ENCODE measurements around the gene LRP1B.

Gene LRP1B

DNA sequence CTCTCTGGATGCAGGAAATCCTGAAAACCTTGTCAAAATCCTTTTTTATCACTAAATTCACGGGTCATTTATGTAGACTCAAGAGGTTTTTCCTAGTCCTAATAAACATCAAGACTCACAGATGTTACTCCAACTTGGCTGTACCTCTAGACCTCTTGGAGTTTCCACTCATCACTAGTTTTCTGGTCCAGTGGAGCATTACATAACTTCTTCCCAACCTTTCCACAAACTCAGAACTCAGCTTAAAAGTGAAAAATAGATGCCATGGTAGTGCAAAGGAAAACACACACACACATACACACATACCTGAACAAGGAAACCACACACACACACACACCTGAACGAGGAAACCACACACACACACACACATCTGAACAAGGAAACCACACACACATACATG is 807.2 kb downstream of the LRP1B start:
- Mint-ChIP-seq H3K4me3 (no peak overlapping the region), H3K9me3 (no peaks in the 10 kb centered on the region), H3K27me3 (ENCODE audit: low read depth) (no peaks in the 10 kb centered on the region), H3K4me1 (no peaks in the 10 kb centered on the region), H3K27ac (peak overlapping the region in 2 of 3 experiments; percentile 1 to 55), H3K36me3 (ENCODE audit: low read depth) (no peaks in the 10 kb centered on the region)
- TF ChIP-seq, protein P1, sequence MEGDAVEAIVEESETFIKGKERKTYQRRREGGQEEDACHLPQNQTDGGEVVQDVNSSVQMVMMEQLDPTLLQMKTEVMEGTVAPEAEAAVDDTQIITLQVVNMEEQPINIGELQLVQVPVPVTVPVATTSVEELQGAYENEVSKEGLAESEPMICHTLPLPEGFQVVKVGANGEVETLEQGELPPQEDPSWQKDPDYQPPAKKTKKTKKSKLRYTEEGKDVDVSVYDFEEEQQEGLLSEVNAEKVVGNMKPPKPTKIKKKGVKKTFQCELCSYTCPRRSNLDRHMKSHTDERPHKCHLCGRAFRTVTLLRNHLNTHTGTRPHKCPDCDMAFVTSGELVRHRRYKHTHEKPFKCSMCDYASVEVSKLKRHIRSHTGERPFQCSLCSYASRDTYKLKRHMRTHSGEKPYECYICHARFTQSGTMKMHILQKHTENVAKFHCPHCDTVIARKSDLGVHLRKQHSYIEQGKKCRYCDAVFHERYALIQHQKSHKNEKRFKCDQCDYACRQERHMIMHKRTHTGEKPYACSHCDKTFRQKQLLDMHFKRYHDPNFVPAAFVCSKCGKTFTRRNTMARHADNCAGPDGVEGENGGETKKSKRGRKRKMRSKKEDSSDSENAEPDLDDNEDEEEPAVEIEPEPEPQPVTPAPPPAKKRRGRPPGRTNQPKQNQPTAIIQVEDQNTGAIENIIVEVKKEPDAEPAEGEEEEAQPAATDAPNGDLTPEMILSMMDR (IDR thresholded peaks at IDR 0.05; ENCODE audit: unreplicated experiment in 3 of 3), result no peak

DNA sequence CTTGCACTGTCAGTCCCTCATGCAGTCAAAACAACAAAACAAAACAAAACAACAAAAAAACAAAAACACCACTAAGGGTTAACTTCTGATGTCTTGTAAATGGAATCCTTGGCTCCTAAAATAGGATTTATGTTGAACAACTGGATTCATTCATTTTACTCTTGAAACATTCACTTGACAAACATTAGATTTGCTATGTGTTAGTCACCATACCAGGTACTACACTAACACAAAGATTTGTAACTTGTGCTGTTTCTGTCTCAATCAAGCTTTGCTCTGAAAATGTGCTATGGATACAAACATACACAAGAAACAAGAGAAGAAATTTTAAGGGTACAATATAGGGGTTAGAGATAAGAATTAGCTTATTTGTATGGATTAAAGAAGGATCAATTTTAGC is 812.8 kb downstream of the LRP1B start:
- Mint-ChIP-seq H3K4me1 (no peaks in the 10 kb centered on the region), H3K27me3 (ENCODE audit: low read depth) (no peaks in the 10 kb centered on the region), H3K27ac (no peak overlapping the region), H3K4me3 (no peak overlapping the region), H3K36me3 (ENCODE audit: low read depth) (no peaks in the 10 kb centered on the region), H3K9me3 (no peaks in the 10 kb centered on the region)
- TF ChIP-seq, protein P1 (IDR thresholded peaks at IDR 0.05; ENCODE audit: unreplicated experiment in 3 of 3), result no peak

DNA sequence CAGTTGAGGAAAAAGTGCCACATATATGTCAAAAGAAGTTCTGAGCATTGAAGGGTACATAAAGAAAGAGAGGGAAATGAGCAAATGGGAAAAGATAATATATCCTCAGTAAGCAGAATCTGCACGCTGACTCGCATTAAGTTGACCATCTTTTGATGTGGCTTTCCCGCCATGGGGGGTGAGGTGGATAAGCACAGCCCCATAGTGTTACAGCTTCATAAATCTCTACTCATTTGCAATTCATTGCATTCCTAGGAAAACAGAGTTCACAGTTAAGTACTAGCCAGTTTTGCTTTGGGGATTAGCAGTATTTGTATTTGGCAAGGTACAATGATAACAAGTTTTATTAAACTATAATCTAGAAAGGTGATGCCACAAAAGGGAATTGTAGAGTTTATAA is 814.2 kb downstream of the LRP1B start:
- Mint-ChIP-seq H3K9me3 (no peaks in the 10 kb centered on the region), H3K4me3 (no peak overlapping the region), H3K27ac (no peak overlapping the region), H3K36me3 (ENCODE audit: low read depth) (no peaks in the 10 kb centered on the region), H3K27me3 (ENCODE audit: low read depth) (no peaks in the 10 kb centered on the region), H3K4me1 (no peaks in the 10 kb centered on the region)
- TF ChIP-seq, protein P1 (IDR thresholded peaks at IDR 0.05; ENCODE audit: unreplicated experiment in 3 of 3), result no peak

DNA sequence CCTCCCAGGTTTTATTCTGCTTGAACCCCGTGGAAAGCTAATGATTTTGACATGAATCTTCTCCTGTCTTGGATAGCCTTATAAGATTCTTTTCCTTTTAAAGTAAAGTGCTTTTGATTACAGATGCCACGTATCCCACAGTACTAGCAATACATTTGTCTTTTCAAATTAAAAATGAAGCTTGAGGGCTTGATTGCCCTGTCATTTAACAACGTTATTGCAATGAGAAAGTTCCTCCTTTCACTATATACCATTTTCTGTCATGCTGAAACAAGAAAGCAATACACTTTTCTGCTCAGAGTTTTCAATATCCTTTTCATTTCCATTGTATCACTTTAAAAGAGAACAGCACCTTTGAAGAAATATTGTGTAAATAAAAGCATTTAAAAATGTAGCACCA is 814.7 kb downstream of the LRP1B start:
- TF ChIP-seq, protein P1 (IDR thresholded peaks at IDR 0.05; ENCODE audit: unreplicated experiment in 3 of 3), result no peak
- Mint-ChIP-seq H3K27ac (no peak overlapping the region), H3K4me1 (no peaks in the 10 kb centered on the region), H3K27me3 (ENCODE audit: low read depth) (no peaks in the 10 kb centered on the region), H3K4me3 (no peak overlapping the region), H3K36me3 (ENCODE audit: low read depth) (no peaks in the 10 kb centered on the region), H3K9me3 (no peaks in the 10 kb centered on the region)

DNA sequence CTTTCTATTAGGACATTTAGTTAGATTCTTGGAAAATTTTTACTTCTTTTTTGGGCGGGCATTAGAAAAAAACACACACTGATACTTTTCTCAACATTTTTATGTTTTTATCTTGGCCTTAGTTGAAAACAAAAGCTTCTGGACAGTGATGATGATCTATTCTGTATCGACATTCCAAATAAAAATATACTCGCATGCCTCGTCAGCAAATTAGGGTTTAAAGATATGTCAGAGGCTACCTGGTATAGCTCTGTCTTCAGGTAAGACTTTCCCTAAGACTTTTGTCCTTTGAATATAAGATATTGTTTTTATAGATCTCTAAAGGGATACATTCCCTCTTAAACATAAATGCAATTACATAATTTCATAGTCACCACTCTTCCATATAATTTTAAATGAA is 816.8 kb downstream of the LRP1B start:
- TF ChIP-seq, protein P1 (IDR thresholded peaks at IDR 0.05; ENCODE audit: unreplicated experiment in 3 of 3), result no peak
- Mint-ChIP-seq H3K27me3 (ENCODE audit: low read depth) (no peaks in the 10 kb centered on the region), H3K36me3 (ENCODE audit: low read depth) (no peaks in the 10 kb centered on the region), H3K27ac (no peak overlapping the region), H3K9me3 (no peaks in the 10 kb centered on the region), H3K4me1 (no peaks in the 10 kb centered on the region), H3K4me3 (no peak overlapping the region)

DNA sequence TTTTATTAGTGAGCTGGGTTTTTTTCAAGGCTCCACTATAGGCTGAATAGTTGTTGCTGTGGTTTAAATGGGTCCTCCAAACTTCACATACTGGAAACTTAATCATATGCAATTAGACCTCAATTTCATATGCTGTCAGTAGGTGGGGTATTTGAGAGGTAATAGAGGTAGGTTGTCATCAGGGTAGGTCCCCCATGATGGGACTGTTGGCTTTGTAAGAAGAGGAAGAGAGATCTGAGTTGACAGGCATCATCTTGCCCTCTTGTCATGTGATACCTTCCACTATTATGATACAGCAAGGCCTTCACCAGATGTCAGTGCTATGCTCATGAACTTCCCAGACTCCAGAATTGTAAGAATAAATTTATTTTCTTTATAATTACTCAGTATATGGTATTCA is 819.4 kb downstream of the LRP1B start:
- no peak overlapping the region for H3K4me3 Mint-ChIP-seq
- no peaks in the 10 kb centered on the region for H3K4me1 Mint-ChIP-seq
- no peak overlapping the region for H3K27ac Mint-ChIP-seq
- H3K9me3 Mint-ChIP-seq, result no peaks in the 10 kb centered on the region
- TF ChIP-seq, protein P1 (IDR thresholded peaks at IDR 0.05; ENCODE audit: unreplicated experiment in 3 of 3), result no peak
- no peaks in the 10 kb centered on the region for H3K36me3 Mint-ChIP-seq (ENCODE audit: low read depth)
- H3K27me3 Mint-ChIP-seq (ENCODE audit: low read depth), result no peaks in the 10 kb centered on the region

Measured in nephron (organoid).